PFSK-1 (cell line): Measurements from ENCODE around the gene PTPN22.

Experiments
- FOXP2 ChIP-seq: optimal IDR thresholded peaks from 2 replicates; pipeline ENCODE3; 2011; ENCODE audit warnings: borderline replicate concordance, control low read depth, inconsistent platforms; ENCODE audit not compliant: insufficient read depth; ENCODE audit errors: extremely low read length, extremely low read depth
- POLR2AphosphoS5 ChIP-seq: IDR thresholded peaks from 2 replicates; pipeline ENCODE4 v1.6.1; 2012; ENCODE audit warnings: low read depth, mild to moderate bottlenecking, control low read depth, low read length, moderate library complexity
- REST ChIP-seq, 2 experiments: IDR thresholded peaks; 2 replicates each; pipeline versions ENCODE4 v1.6.1 to v1.8.0; 2011 to 2012; ENCODE audit warnings: low read depth in 2 of 2, low read length in 2 of 2, control low read depth in 1 of 2, inconsistent platforms in 1 of 2, mild to moderate bottlenecking in 1 of 2, moderate library complexity in 1 of 2; ENCODE audit not compliant: insufficient read depth in 1 of 2
- SIN3A ChIP-seq: IDR thresholded peaks from 2 replicates; pipeline ENCODE4 v1.6.1; 2012; ENCODE audit warnings: mild to moderate bottlenecking, low read length, moderate library complexity, borderline replicate concordance; ENCODE audit not compliant: insufficient read depth
- TAF1 ChIP-seq: IDR thresholded peaks from 2 replicates; pipeline ENCODE4 v1.6.1; 2012; ENCODE audit warnings: low read length, control low read depth, borderline replicate concordance; ENCODE audit not compliant: insufficient read depth

Gene PTPN22

GRCh38 chr1:113886417-113887401 lies 15.2 kb upstream of the PTPN22 start:
- TF ChIP-seq REST (IDR thresholded peaks at IDR 0.05; ENCODE audit: insufficient read depth in 1 of 2, low read depth in 2 of 2, low read length in 2 of 2) (no peak), SIN3A (no peak), POLR2AphosphoS5 (no peak), TAF1 (no peak), FOXP2 (no peak)

GRCh38 chr1:113881661-113882060 lies 10.1 kb upstream of the PTPN22 start:
- TF ChIP-seq TAF1: no peak
- no peak for TF ChIP-seq REST (IDR thresholded peaks at IDR 0.05; ENCODE audit: insufficient read depth in 1 of 2, low read depth in 2 of 2, low read length in 2 of 2)
- no peak for TF ChIP-seq FOXP2
- TF ChIP-seq SIN3A: no peak
- no peak for TF ChIP-seq POLR2AphosphoS5

- no peak for TF ChIP-seq SIN3A
- TF ChIP-seq POLR2AphosphoS5: no peak
- TF ChIP-seq TAF1: no peak
- TF ChIP-seq FOXP2: no peak
- no peak for TF ChIP-seq REST (IDR thresholded peaks at IDR 0.05; ENCODE audit: insufficient read depth in 1 of 2, low read depth in 2 of 2, low read length in 2 of 2)
Observed at GRCh38 chr1:113879739-113880038, 8.2 kb upstream of the PTPN22 start.

- no peak for TF ChIP-seq REST (IDR thresholded peaks at IDR 0.05; ENCODE audit: insufficient read depth in 1 of 2, low read depth in 2 of 2, low read length in 2 of 2)
- no peak for TF ChIP-seq TAF1
- no peak for TF ChIP-seq POLR2AphosphoS5
- TF ChIP-seq SIN3A: no peak
Observed at GRCh38 chr1:113876176-113876575, 4.7 kb upstream of the PTPN22 start.
